Measurements from ENCODE around the gene ALKBH5. TPM values are rescaled to one million over a fixed set of nuclear protein-coding genes. Genes with fewer than 3 reads are reported as not detected.

ALKBH5 gene
- total RNA-seq, 5 donors from 2014 or later (not counting 1 experiment from before 2014, with no cell fraction given) = 99.0 to 122 (median 103) TPM

DNA sequence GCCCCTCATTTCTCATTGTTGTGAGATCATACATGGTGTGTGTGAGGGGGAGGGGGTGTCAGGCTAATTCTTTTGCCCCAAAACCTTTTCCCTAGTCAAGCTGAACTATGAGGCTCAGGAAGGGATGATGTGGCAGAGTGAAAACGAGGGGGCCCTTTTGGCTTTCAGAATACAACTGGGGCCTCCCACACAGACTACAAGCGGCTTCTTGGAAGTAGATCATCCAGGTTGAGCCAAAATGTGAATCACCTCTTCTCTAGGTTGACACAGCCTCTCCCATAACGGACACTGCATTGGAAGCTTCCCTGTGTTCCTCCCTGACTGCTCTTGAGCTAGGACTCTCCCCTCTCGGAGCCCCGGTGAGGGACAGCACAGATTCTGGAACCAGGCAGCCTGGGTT, 2.3 kb upstream of the ALKBH5 start:
- H3K4me3 ChIP-seq (ENCODE audit: control insufficient read depth in 1 of 2, extremely low read depth in 1 of 2, low read length in 1 of 2) = no peak overlapping the region
- Mint-ChIP-seq H3K4me1 (peaks cover 23 to 29% (median 24%) of the 10 kb centered on the region in 3 donors), H3K36me3 (peaks cover 2% of the 10 kb centered on the region), H3K27me3 (no peaks in the 10 kb centered on the region), H3K27ac (peak overlapping the region; percentile 95 to 99), H3K9me3 (no peaks in the 10 kb centered on the region), H3K4me3 (peak overlapping the region in 2 of 3 donors; percentile 95 to 96)
- 57% methylated on average over 3 of the region's 5 CpGs for WGBS (ENCODE audit: insufficient coverage)
- CTCF ChIA-PET = no interaction called here
- H3K4me1 ChIP-seq (ENCODE audit: control insufficient read depth in 1 of 2, extremely low read depth in 1 of 2, insufficient read depth in 2 of 2, low read length in 2 of 2) = peaks cover 10 to 31% of the 10 kb centered on the region in 2 experiments
- DNase-seq = no peak
- H3K36me3 ChIP-seq (ENCODE audit: control insufficient read depth in 2 of 2, extremely low read depth in 1 of 2, insufficient read depth in 1 of 2, low read length in 1 of 2) = peaks cover 0 to 6% of the 10 kb centered on the region in 2 donors
- no peak for ATAC-seq (replicated peaks in 1 of 4)
- POLR2A ChIA-PET = interaction anchor here in 1 of 2 donors (0.8 kb wide), 1 partner anchor 11 kb away, joined by 4 read pairs; no protein-coding TSS in a partner anchor
- H3K27ac ChIP-seq (ENCODE audit: low read length) = peak overlapping the region; percentile 88
- no peaks in the 10 kb centered on the region for H3K27me3 ChIP-seq (replicated peaks in 1 of 2; ENCODE audit: control insufficient read depth in 2 of 2, extremely low read depth in 1 of 2, insufficient read depth in 2 of 2, low read length in 1 of 2)
- H3K9me3 ChIP-seq = no peaks in the 10 kb centered on the region

DNA sequence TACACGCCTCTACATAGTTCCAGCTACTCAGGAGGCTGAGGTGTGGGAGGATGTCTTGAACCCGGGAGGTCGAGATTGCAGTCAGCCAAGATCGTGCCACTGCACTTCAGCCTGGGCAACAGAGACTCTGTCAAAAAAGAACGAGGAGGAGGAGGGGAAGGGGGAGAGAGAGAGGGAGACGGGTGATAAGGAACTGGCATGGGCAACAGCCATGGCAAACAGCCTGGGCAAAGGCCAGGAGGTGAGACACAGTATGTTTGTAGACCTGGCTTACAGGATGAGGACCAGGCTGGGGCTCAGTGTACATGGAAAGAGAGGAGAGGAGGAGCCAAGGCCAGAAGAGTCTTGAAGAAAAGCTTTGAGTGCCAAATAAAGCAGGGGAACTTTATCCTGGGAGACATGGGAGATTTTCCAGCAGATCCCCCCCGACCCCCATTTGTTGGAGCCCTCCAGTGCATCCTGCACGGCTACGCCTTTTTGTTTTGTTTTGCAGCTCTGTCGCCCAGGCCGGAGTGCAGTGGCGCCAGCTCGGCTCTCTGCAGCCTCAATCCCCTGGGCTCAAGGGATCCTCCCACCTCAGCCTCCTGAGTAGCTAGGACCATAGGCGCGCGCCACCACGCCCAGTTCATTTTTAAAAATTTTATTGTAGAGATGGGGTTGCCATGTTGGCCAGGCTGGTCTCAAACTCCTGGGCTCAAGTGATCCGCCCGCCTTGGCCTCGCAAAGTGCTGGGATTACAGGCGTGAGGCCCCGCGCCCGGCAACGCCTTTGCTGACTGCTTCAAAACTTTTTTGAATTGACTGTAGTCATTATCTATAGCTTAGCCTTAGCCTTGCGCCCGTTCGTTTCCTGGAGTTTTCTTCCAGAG, 1.3 kb upstream of the ALKBH5 start:
- no peaks in the 10 kb centered on the region for H3K9me3 Mint-ChIP-seq
- Histone ChIP-seq H3K9me3 (no peaks in the 10 kb centered on the region), H3K36me3 (ENCODE audit: control insufficient read depth in 2 of 2, extremely low read depth in 1 of 2, insufficient read depth in 1 of 2, low read length in 1 of 2) (peaks cover 0 to 11% of the 10 kb centered on the region in 2 donors), H3K4me1 (ENCODE audit: control insufficient read depth in 1 of 2, extremely low read depth in 1 of 2, insufficient read depth in 2 of 2, low read length in 2 of 2) (peaks cover 20 to 41% of the 10 kb centered on the region in 2 experiments), H3K27me3 (replicated peaks in 1 of 2; ENCODE audit: control insufficient read depth in 2 of 2, extremely low read depth in 1 of 2, insufficient read depth in 2 of 2, low read length in 1 of 2) (no peaks in the 10 kb centered on the region), H3K27ac (ENCODE audit: low read length) (peak overlapping the region; percentile 88), H3K4me3 (ENCODE audit: control insufficient read depth in 1 of 2, extremely low read depth in 1 of 2, low read length in 1 of 2) (peak overlapping the region; percentile 77 to 81)
- ChIA-PET CTCF (interaction anchor here in 1 of 2 donors (1.0 kb wide), 1 partner anchor 42 kb away, joined by 3 read pairs; no protein-coding TSS in a partner anchor), POLR2A (interaction anchor here in 1 of 2 donors (0.6 to 1.9 kb wide), 3 partner anchors 10 to 936 kb away, joined by 3 to 7 read pairs (median 4); no protein-coding TSS in a partner anchor)
- H3K27ac Mint-ChIP-seq = peak overlapping the region; percentile 95 to 99
- H3K36me3 Mint-ChIP-seq = peaks cover 6% of the 10 kb centered on the region
- WGBS (ENCODE audit: insufficient coverage) = 22% methylated on average over 22 of the region's 28 CpGs
- H3K27me3 Mint-ChIP-seq = no peaks in the 10 kb centered on the region
- ATAC-seq (replicated peaks in 1 of 4) (no peak), DNase-seq (peak in 1 of 35 experiments; percentile 22)
- peaks cover 33 to 39% (median 33%) of the 10 kb centered on the region in 3 donors for H3K4me1 Mint-ChIP-seq
- H3K4me3 Mint-ChIP-seq = peak overlapping the region; percentile 93 to 96 (median 95)

DNA sequence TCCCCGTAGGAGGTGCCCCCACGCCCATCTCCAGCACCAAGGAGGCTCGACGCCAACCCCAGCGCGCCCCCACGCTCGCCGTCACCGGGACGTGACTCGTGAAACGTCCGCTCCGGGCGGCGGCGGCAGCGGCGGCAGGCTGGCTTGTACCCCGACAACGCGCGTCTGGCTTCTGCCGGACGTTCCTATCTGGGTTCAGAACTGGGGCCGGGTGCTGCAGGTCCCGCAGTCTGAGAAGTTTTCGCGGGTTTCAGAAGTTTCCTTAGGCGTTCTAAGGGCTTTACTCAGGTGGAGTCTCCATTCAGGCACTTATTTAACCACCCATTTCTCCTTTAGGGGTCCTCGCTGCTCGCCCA, 672 bp upstream of the ALKBH5 start:
- H3K4me1 ChIP-seq (ENCODE audit: control insufficient read depth in 1 of 2, extremely low read depth in 1 of 2, insufficient read depth in 2 of 2, low read length in 2 of 2) = peaks cover 25 to 47% of the 10 kb centered on the region in 2 experiments
- ATAC-seq (replicated peaks in 1 of 4) (peak; percentile 43 to 59 (median 57)), DNase-seq (peak in 29 of 35 experiments; percentile 64 to 88 (median 74))
- WGBS (ENCODE audit: insufficient coverage) = 0% methylated on average over 33 of the region's 33 CpGs
- peaks cover 39 to 45% (median 40%) of the 10 kb centered on the region in 3 donors for H3K4me1 Mint-ChIP-seq
- H3K9me3 ChIP-seq = no peaks in the 10 kb centered on the region
- peaks cover under 1 to 11% of the 10 kb centered on the region in 2 donors for H3K36me3 ChIP-seq (ENCODE audit: control insufficient read depth in 2 of 2, extremely low read depth in 1 of 2, insufficient read depth in 1 of 2, low read length in 1 of 2)
- H3K4me3 Mint-ChIP-seq = peak overlapping the region; percentile 93 to 96 (median 95)
- POLR2A ChIA-PET = interaction anchor here in 1 of 2 donors (0.6 to 1.9 kb wide), 2 partner anchors 25 to 937 kb away, joined by 3 to 7 read pairs; no protein-coding TSS in a partner anchor
- H3K9me3 Mint-ChIP-seq = no peaks in the 10 kb centered on the region
- H3K27me3 Mint-ChIP-seq = no peaks in the 10 kb centered on the region
- peaks cover 6% of the 10 kb centered on the region for H3K36me3 Mint-ChIP-seq
- peak overlapping the region; percentile 88 for H3K27ac ChIP-seq (ENCODE audit: low read length)
- H3K4me3 ChIP-seq (ENCODE audit: control insufficient read depth in 1 of 2, extremely low read depth in 1 of 2, low read length in 1 of 2) = peak overlapping the region; percentile 77 to 81
- CTCF ChIA-PET = interaction anchor here in 1 of 2 donors (0.7 to 1.0 kb wide), 2 partner anchors 31 to 43 kb away, joined by 3 to 12 read pairs; no protein-coding TSS in a partner anchor
- H3K27me3 ChIP-seq (replicated peaks in 1 of 2; ENCODE audit: control insufficient read depth in 2 of 2, extremely low read depth in 1 of 2, insufficient read depth in 2 of 2, low read length in 1 of 2) = no peaks in the 10 kb centered on the region
- peak overlapping the region; percentile 95 to 99 for H3K27ac Mint-ChIP-seq

GRCh38 chr17:18184143-18185031, 759 bp downstream of the ALKBH5 start:
- Histone ChIP-seq H3K4me1 (ENCODE audit: control insufficient read depth in 1 of 2, extremely low read depth in 1 of 2, insufficient read depth in 2 of 2, low read length in 2 of 2) (peaks cover 28 to 61% of the 10 kb centered on the region in 2 experiments), H3K9me3 (no peaks in the 10 kb centered on the region), H3K36me3 (ENCODE audit: control insufficient read depth in 2 of 2, extremely low read depth in 1 of 2, insufficient read depth in 1 of 2, low read length in 1 of 2) (peaks cover 3 to 13% of the 10 kb centered on the region in 2 donors), H3K4me3 (ENCODE audit: control insufficient read depth in 1 of 2, extremely low read depth in 1 of 2, low read length in 1 of 2) (peak overlapping the region; percentile 77 to 81), H3K27me3 (replicated peaks in 1 of 2; ENCODE audit: control insufficient read depth in 2 of 2, extremely low read depth in 1 of 2, insufficient read depth in 2 of 2, low read length in 1 of 2) (no peaks in the 10 kb centered on the region), H3K27ac (ENCODE audit: low read length) (peak overlapping the region; percentile 71)
- Mint-ChIP-seq H3K4me3 (peak overlapping the region; percentile 93 to 96 (median 95)), H3K27ac (peak overlapping the region; percentile 87 to 90), H3K36me3 (peaks cover 7% of the 10 kb centered on the region), H3K4me1 (peaks cover 49 to 54% (median 51%) of the 10 kb centered on the region in 3 donors), H3K27me3 (no peaks in the 10 kb centered on the region), H3K9me3 (no peaks in the 10 kb centered on the region)
- WGBS (ENCODE audit: insufficient coverage) = under 1% methylated on average over 92 of the region's 92 CpGs
- peak in 3 of 4 experiments; percentile 7 to 36 (median 8) for ATAC-seq (replicated peaks in 1 of 4)
- CTCF ChIA-PET = interaction anchor here in 1 of 2 donors (1.3 kb wide), 1 partner anchor 8 kb away, joined by 4 read pairs; no protein-coding TSS in a partner anchor
- POLR2A ChIA-PET = interaction anchor here (0.6 to 1.9 kb wide), 2 partner anchors 26 to 808 kb away, joined by 4 to 7 read pairs; no protein-coding TSS in a partner anchor
- DNase-seq = peak; percentile 25 to 86 (median 78)

GRCh38 chr17:18185391-18185790, 1.8 kb downstream of the ALKBH5 start:
- Histone ChIP-seq H3K27ac (ENCODE audit: low read length) (peak overlapping the region; percentile 25), H3K4me3 (ENCODE audit: control insufficient read depth in 1 of 2, extremely low read depth in 1 of 2, low read length in 1 of 2) (peak overlapping the region; percentile 77 to 81), H3K36me3 (ENCODE audit: control insufficient read depth in 2 of 2, extremely low read depth in 1 of 2, insufficient read depth in 1 of 2, low read length in 1 of 2) (peaks cover 3 to 19% of the 10 kb centered on the region in 2 donors), H3K4me1 (ENCODE audit: control insufficient read depth in 1 of 2, extremely low read depth in 1 of 2, insufficient read depth in 2 of 2, low read length in 2 of 2) (peaks cover 28 to 70% of the 10 kb centered on the region in 2 experiments), H3K27me3 (replicated peaks in 1 of 2; ENCODE audit: control insufficient read depth in 2 of 2, extremely low read depth in 1 of 2, insufficient read depth in 2 of 2, low read length in 1 of 2) (no peaks in the 10 kb centered on the region), H3K9me3 (no peaks in the 10 kb centered on the region)
- peaks cover 58 to 64% (median 60%) of the 10 kb centered on the region in 3 donors for H3K4me1 Mint-ChIP-seq
- peak overlapping the region; percentile 93 to 96 (median 95) for H3K4me3 Mint-ChIP-seq
- 30% methylated on average over 3 of the region's 3 CpGs for WGBS (ENCODE audit: insufficient coverage)
- CTCF ChIA-PET = no interaction called here
- POLR2A ChIA-PET = no interaction called here
- H3K36me3 Mint-ChIP-seq = peaks cover 13% of the 10 kb centered on the region
- H3K9me3 Mint-ChIP-seq = no peaks in the 10 kb centered on the region
- ATAC-seq (replicated peaks in 1 of 4) (no peak), DNase-seq (no peak)
- peak overlapping the region; percentile 87 to 90 for H3K27ac Mint-ChIP-seq
- H3K27me3 Mint-ChIP-seq = no peaks in the 10 kb centered on the region

All from T-cell (primary cell).